AG04450 (cell line): Measurements from ENCODE around the gene TANK. TPM values are rescaled to one million over a fixed set of nuclear protein-coding genes. Genes with fewer than 3 reads are reported as not detected.
"Not testable (repeated sequence)": the region's sequence is repeated elsewhere in the genome, so short reads cannot be mapped to it uniquely, and the experiment has no call there.

ENCODE experiments used
- CTCF ChIA-PET: fragments of 300-600, 350-600 bp; formaldehyde crosslinking; extraction: SDS; loops from one replicate; lab custom pipeline; 2022; ENCODE audit warnings: antibody characterized with exemption, inconsistent platforms; lab: Charles Lee
- POLR2A ChIA-PET: fragments of 350-600 bp; formaldehyde crosslinking; extraction: SDS; loops from one replicate; lab custom pipeline; 2021; ENCODE audit warnings: antibody characterized with exemption, inconsistent platforms; lab: Yijun Ruan, JAX
- DNase-seq: peaks from one replicate; pipeline ENCODE4 v3.0.0-alpha.2; 2011; ENCODE audit warnings: low read depth, low spot score
- H3K27ac ChIP-seq: one replicate; pipeline ENCODE4 v1.5.1; 2012; ENCODE audit warnings: low read depth, low read length, control low read depth
- H3K27me3 ChIP-seq: one replicate; pipeline ENCODE4 v1.6.0; 2012; ENCODE audit warnings: low read length; ENCODE audit not compliant: control insufficient read depth, insufficient read depth
- H3K4me3 ChIP-seq: 2 replicates; pipeline ENCODE4 v1.5.1; 2011; ENCODE audit warnings: mild to moderate bottlenecking, low read depth, low read length, control low read depth
- H3K9me3 ChIP-seq: 2 replicates; pipeline ENCODE4 v1.5.1; 2012; ENCODE audit warnings: low read length; ENCODE audit not compliant: control insufficient read depth, insufficient read depth
- polyA plus RNA-seq: library from polyadenylated mRNA; depleted of rRNA; stranded (reverse); fragments of >200 nt; gene quantifications from 2 replicates; pipeline ENCODE4 v1.2.3, GENCODE V29; 2011
- TF ChIP-seq, protein P1 (sequence below): IDR thresholded peaks from 2 replicates; pipeline ENCODE4 v1.5.1; 2011; ENCODE audit warnings: low read depth, low read length, control low read depth, inconsistent platforms

TANK gene
- polyA plus RNA-seq, 1 experiment: 56.6 TPM

DNA sequence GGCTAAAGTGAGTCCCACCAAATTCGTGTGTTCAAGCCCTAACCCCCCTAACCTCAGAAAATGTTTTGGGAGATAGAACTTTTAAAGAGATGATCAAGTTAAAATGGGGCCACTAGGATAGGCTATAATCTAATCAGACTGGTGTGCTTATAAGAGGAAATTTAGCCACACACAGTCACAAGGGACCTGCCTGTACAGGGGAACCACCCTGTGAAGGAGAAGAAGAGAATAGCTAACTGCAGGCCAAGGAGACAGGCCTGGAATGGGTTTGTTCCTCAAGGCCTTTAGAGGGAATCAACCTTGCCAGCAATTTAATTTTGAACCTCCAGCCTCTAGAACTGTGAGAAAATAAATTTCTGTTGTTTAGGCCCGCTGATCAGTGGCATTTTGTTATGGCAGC is 36.0 kb upstream of the TANK start:
- Histone ChIP-seq H3K4me3 (no peak overlapping the region), H3K27ac (no peak overlapping the region), H3K27me3 (no peaks in the 10 kb centered on the region), H3K9me3 (no peaks in the 10 kb centered on the region)
- TF ChIP-seq, protein P1, sequence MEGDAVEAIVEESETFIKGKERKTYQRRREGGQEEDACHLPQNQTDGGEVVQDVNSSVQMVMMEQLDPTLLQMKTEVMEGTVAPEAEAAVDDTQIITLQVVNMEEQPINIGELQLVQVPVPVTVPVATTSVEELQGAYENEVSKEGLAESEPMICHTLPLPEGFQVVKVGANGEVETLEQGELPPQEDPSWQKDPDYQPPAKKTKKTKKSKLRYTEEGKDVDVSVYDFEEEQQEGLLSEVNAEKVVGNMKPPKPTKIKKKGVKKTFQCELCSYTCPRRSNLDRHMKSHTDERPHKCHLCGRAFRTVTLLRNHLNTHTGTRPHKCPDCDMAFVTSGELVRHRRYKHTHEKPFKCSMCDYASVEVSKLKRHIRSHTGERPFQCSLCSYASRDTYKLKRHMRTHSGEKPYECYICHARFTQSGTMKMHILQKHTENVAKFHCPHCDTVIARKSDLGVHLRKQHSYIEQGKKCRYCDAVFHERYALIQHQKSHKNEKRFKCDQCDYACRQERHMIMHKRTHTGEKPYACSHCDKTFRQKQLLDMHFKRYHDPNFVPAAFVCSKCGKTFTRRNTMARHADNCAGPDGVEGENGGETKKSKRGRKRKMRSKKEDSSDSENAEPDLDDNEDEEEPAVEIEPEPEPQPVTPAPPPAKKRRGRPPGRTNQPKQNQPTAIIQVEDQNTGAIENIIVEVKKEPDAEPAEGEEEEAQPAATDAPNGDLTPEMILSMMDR: no peak
- POLR2A ChIA-PET: no interaction called here
- CTCF ChIA-PET: no interaction called here
- DNase-seq: no peak

DNA sequence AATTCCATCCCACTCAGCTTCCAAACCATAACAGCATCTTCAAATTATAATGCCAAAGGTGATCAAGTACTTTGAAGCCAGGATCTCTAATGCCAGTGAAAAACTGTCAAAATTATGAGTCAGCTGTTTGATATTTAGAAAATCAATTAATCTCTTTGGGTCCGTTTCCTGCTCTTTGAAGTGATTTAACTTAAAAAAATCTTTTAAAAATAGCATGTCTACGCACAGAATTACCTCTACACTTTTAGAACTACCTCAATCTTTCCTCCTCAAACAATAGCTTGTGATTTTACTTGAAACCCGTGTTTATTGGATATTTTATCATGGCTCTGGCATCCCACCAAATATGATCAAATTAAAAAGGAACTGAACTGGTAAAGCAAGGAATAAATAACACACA is 31.3 kb upstream of the TANK start:
- no peaks in the 10 kb centered on the region for H3K9me3 ChIP-seq
- no peak for DNase-seq
- no peak overlapping the region for H3K27ac ChIP-seq
- H3K27me3 ChIP-seq: no peaks in the 10 kb centered on the region
- CTCF ChIA-PET: no interaction called here
- TF ChIP-seq, protein P1: no peak
- no peak overlapping the region for H3K4me3 ChIP-seq
- POLR2A ChIA-PET: interaction anchor here (1.2 kb wide), 1 partner anchor 11 kb away, joined by 4 read pairs; no protein-coding TSS in a partner anchor

DNA sequence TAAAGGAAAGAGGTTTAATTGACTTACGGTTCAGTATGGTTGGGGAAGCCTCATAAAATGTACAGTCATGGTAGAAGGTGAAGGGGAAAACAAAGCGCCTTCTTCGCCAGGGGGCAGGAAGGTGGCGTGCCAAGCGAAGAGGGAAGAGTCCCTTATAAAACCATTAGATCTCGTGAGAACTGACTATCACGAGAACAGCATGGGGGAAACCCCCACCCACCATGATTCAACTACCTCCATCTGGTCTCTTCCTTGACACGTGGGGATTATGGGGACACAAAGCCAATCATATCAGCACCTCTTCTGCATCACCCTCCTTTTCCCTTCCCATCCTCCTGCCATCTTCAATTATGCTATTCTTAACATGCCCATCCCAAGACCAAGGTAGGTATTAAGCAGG is 29.9 kb upstream of the TANK start:
- Histone ChIP-seq H3K4me3 (no peak overlapping the region), H3K27me3 (no peaks in the 10 kb centered on the region), H3K9me3 (no peaks in the 10 kb centered on the region), H3K27ac (no peak overlapping the region)
- no peak for DNase-seq
- ChIA-PET CTCF (no interaction called here), POLR2A (no interaction called here)
- TF ChIP-seq, protein P1: no peak

DNA sequence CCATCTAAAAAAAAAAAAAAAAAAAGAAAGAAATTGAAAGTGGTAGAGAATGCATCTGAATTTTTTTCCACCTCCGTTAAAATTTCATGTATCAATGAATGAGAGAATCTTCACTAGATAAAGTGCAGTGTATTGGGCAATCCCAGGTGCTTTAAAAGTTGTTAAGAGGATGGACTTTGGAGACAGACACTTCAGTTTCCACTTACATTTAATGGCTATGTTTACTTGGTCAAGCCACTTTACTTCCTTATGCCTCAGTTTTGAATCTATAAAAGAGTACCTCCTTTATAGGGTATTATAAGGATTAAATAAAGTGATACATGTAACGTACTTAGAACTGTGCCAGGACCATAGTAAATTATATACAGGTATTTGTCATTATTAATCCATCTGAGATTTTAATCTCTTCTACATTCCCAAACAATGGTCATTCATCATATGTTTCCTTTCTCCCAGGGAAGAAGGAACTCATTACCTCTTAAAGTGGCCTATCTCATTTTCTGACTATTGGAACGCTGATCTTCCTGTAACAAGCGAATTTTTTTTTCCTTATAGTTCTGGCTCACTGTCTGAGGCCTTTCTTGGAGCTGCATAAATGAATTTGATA is 29.1 kb upstream of the TANK start:
- Histone ChIP-seq H3K9me3 (no peaks in the 10 kb centered on the region), H3K27me3 (no peaks in the 10 kb centered on the region), H3K27ac (no peak overlapping the region), H3K4me3 (no peak overlapping the region)
- TF ChIP-seq, protein P1: no peak
- ChIA-PET POLR2A (no interaction called here), CTCF (no interaction called here)
- no peak for DNase-seq

DNA sequence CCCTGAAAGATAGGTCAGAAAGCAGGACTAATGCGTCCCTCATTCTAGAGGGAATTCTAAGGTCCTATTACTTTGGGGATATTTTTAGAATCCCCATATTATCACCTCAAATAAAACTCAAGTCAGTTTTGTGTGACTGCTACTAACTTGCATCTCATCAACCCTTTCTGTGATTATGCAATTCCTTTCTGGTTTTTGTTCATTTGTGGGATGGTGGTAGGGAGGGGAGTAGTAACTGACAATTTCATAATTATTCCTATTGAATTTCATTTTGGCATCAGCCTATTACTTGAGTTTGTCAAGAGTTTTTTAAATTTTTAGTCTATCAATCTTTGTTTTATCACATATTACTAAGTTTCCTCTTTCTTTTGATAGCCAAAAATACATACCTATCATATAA is 28.4 kb upstream of the TANK start:
- H3K27ac ChIP-seq: no peak overlapping the region
- H3K4me3 ChIP-seq: no peak overlapping the region
- DNase-seq: no peak
- H3K9me3 ChIP-seq: no peaks in the 10 kb centered on the region
- POLR2A ChIA-PET: no interaction called here
- no peaks in the 10 kb centered on the region for H3K27me3 ChIP-seq
- CTCF ChIA-PET: no interaction called here
- TF ChIP-seq, protein P1: no peak

DNA sequence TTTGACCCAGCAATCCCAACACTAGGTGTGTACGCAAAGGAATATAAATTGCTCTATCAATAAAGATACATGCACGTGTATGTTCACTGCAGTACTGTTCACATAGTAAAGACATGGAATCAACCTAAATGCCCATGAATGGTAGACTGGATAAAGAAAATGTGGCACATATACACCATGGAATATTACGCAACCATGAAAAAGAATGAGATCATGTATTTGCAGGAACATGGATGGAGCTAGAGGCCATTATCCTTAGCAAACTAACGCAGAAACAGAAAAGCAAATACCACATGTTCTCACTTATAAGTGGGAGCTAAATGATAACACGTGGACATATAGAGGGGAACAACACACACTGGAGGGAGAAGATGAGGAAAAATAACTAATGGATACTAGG is 27.8 kb upstream of the TANK start:
- H3K9me3 ChIP-seq, DNase-seq, H3K27ac ChIP-seq, H3K4me3 ChIP-seq, H3K27me3 ChIP-seq, POLR2A ChIA-PET: not testable (repeated sequence)
- CTCF ChIA-PET: interaction anchor here (1.3 kb wide), 1 partner anchor 69 kb away, joined by 4 read pairs; no protein-coding TSS in a partner anchor
